GM12891 (cell line): ENCODE measurements around the gene MOB3A.

Experiments used
- PAX5 ChIP-seq: IDR thresholded peaks from 2 replicates; pipeline ENCODE4 v1.6.1; 2011; ENCODE audit warnings: low read length, moderate library complexity, mild to moderate bottlenecking; ENCODE audit not compliant: insufficient read depth, severe bottlenecking
- POLR2A ChIP-seq: IDR thresholded peaks from 2 replicates; pipeline ENCODE4 v1.6.1; 2011; ENCODE audit warnings: low read depth, low read length, control low read depth
- POLR2AphosphoS5 ChIP-seq: IDR thresholded peaks from 2 replicates; pipeline ENCODE4 v1.6.1; 2011; ENCODE audit warnings: low read depth, low read length, control low read depth
- POU2F2 ChIP-seq: IDR thresholded peaks from 2 replicates; pipeline ENCODE4 v1.6.1; 2011; ENCODE audit warnings: low read depth, mild to moderate bottlenecking, control low read depth, low read length, moderate library complexity
- SPI1 ChIP-seq: IDR thresholded peaks from 2 replicates; pipeline ENCODE4 v1.6.1; 2011; ENCODE audit warnings: low read depth, low read length, control low read depth
- TAF1 ChIP-seq: IDR thresholded peaks from 2 replicates; pipeline ENCODE4 v1.6.1; 2011; ENCODE audit warnings: low read depth, low read length, control low read depth

GRCh38 chr19:2039959-2040646 is 56.0 kb downstream of the MOB3A start:
- TF ChIP-seq POLR2A (no peak), POU2F2 (no peak), SPI1 (no peak), POLR2AphosphoS5 (no peak), TAF1 (no peak), PAX5 (no peak)
